GM12874 (cell line): ENCODE measurements around the gene EHBP1.

Experiments used
- TF ChIP-seq, protein P1 (sequence below): IDR thresholded peaks from 2 replicates; pipeline ENCODE4 v1.5.1; 2011; ENCODE audit warnings: low read depth, mild to moderate bottlenecking, control low read depth, low read length, moderate library complexity; ENCODE audit not compliant: insufficient read depth

EHBP1 gene

GRCh38 chr2:62662554-62662953, 43.0 kb upstream of the EHBP1 start:
- TF ChIP-seq, protein P1, sequence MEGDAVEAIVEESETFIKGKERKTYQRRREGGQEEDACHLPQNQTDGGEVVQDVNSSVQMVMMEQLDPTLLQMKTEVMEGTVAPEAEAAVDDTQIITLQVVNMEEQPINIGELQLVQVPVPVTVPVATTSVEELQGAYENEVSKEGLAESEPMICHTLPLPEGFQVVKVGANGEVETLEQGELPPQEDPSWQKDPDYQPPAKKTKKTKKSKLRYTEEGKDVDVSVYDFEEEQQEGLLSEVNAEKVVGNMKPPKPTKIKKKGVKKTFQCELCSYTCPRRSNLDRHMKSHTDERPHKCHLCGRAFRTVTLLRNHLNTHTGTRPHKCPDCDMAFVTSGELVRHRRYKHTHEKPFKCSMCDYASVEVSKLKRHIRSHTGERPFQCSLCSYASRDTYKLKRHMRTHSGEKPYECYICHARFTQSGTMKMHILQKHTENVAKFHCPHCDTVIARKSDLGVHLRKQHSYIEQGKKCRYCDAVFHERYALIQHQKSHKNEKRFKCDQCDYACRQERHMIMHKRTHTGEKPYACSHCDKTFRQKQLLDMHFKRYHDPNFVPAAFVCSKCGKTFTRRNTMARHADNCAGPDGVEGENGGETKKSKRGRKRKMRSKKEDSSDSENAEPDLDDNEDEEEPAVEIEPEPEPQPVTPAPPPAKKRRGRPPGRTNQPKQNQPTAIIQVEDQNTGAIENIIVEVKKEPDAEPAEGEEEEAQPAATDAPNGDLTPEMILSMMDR, result no peak

DNA sequence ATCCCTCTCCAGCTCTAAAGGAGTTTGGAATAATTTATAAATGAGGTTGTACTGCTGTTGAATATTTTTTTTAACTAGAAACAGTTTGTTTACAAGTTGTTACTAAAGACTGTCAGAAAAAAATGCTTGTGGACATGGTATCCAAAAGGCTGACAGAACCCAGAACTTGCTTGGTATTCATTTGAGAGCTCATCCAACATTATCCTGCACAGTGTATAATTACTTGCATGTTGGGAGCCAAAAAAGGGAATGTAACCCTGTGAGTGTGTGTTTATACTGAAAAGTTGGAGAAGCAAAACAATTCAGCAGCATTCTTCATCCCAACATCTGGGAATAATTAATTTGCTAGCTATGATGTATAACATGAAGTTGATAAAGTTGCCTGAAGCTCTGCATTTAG, 42.1 kb upstream of the EHBP1 start:
- TF ChIP-seq, protein P1, result no peak

GRCh38 chr2:62663920-62664795, 41.4 kb upstream of the EHBP1 start:
- TF ChIP-seq, protein P1, result no peak

- TF ChIP-seq, protein P1, result no peak
Measured at GRCh38 chr2:62665446-62665845, 40.1 kb upstream of the EHBP1 start.

- TF ChIP-seq, protein P1, result no peak
Measured at GRCh38 chr2:62669180-62669579, 36.3 kb upstream of the EHBP1 start.

DNA sequence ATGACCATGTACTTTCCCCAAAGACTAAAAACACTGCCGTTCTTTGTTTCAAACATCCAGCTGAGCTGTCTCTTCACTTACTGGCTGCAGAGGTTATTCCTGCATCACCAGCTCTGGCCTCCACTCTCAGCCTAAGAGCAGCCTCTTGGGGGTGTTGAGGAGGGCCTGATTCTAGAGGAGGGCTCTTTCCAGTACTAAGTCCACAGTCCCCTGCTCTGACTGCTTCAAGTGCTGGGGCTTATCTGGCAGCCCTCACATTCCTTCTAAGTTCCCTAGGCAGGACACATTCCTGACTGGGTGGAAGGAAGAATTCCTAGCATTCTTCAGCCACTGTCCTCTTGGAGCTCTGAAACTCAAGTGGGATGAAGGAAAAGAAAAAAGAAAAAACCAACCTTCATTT, 32.9 kb upstream of the EHBP1 start:
- TF ChIP-seq, protein P1, result no peak

DNA sequence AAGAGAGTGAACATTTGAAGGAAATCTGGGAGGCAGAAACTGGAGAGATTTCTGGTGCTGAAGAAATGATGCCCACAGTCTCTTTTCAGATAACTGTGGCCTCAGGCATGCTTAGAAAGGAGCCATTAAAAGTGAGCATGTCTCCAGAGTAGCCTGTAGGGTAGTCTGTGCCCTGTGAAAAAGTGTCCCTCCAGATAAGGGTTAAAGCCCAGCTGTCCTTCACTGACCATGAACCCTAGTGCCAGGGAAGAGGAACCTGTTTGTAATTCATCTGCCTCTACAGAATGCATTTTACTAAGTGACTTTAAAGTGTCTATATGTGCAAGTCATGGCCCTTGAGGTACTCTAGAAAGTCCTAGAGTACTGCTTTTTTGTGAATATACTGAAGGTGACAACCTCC, 30.5 kb upstream of the EHBP1 start:
- TF ChIP-seq, protein P1, result no peak
